HG02623 (cell line): Measurements from ENCODE around the gene HAUS5.
A peak's percentile ranks its signal among the peaks of the same experiment; 100 is the strongest.
"Not testable (repeated sequence)": the region's sequence is repeated elsewhere in the genome, so short reads cannot be mapped to it uniquely, and the experiment has no call there.

Experiments
- ATAC-seq: cut with Tn5 transposase; IDR thresholded peaks from one replicate; pipeline ENCODE4 v1.9.1; 2021; ENCODE audit warnings: moderate library complexity; ENCODE audit not compliant: unreplicated experiment

Gene HAUS5

DNA sequence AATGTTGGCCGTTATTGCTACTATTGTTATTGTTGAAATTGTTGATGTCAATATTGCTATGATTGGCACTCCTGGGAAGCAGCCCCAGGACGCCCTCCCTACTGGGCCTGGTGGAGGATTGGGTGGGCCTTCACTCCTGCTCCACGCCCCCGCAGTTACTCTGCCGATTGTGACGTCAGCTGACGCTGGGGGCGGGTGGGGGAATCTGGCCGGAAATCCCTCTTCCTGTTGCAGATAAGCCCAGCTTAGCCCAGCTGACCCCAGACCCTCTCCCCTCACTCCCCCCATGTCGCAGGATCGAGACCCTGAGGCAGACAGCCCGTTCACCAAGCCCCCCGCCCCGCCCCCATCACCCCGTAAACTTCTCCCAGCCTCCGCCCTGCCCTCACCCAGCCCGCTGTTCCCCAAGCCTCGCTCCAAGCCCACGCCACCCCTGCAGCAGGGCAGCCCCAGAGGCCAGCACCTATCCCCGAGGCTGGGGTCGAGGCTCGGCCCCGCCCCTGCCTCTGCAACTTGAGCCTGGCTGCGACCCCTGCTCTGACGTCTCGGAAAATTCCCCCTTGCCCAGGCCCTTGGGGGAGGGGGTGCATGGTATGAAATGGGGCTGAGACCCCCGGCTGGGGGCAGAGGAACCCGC, 29.1 kb downstream of the HAUS5 start, which contains the start of gene ETV2:
Gene ETV2 (plus strand): TSS at position 231 of the 637 bp plus-strand sequence. CDS start 716 bp downstream, outside the sequence.
- ATAC-seq: no peak

DNA sequence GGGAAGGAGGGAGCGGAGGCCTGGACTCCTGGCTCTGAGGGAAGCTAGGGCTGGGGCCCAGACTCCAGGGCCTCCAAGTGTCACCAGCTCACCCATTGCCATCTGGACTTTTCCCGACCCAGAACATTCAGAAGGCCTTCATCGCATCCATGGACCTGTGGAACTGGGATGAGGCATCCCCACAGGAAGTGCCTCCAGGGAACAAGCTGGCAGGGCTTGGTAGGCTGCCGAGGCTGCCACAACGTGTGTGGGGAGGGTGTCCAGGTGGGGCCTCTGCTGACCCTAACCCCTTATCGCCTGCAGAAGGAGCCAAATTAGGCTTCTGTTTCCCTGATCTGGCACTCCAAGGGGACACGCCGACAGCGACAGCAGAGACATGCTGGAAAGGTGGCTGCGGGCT, 29.8 kb downstream of the HAUS5 start:
- no peak for ATAC-seq

DNA sequence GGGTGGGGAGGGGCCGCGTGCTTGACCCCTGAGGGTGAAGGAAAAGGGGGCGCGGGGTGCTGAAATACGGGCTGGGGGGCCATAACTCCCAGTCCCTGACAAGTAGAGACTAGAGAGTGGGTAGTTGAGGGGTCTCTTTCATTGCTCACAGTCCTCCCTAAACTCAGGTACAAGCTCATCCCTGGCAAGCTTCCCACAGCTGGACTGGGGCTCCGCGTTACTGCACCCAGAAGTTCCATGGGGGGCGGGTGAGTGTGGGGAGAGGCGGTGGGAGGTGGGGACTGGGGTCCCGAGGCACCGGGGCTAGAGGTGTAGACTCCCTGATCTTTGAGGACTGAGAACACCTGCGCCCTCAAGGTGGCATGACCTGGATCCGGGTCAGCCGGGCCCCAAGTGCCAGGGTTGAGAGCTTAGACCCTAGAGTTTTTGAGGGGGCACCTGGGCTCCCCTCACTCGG, 30.3 kb downstream of the HAUS5 start:
- ATAC-seq: no peak

DNA sequence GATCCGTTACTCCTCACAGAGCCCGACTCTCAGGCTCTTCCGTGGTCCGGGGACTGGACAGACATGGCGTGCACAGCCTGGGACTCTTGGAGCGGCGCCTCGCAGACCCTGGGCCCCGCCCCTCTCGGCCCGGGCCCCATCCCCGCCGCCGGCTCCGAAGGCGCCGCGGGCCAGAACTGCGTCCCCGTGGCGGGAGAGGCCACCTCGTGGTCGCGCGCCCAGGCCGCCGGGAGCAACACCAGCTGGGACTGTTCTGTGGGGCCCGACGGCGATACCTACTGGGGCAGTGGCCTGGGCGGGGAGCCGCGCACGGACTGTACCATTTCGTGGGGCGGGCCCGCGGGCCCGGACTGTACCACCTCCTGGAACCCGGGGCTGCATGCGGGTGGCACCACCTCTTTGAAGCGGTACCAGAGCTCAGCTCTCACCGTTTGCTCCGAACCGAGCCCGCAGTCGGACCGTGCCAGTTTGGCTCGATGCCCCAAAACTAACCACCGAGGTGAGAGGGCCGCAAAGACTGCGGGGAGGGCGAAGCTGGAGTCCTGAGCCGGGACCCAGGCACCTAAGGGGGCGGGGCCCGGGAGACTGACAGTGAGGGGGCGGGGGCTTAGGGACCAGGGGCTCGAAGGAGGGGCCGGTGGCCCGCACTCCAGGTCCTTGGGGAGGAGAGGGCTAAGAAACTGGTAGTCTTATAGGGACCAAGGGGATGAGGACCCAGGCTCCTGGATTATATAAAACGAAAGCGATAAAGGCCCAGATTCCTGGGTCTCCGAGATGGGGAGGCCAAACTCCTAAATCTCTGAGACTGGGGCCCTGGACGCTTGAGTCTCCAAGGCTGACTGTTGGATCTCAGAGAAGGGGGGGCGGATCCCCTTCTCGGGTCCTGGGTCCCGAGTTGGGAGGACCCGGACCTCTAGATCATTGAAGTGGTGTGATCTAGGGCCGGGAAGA, 31.0 kb downstream of the HAUS5 start:
- no peak for ATAC-seq

DNA sequence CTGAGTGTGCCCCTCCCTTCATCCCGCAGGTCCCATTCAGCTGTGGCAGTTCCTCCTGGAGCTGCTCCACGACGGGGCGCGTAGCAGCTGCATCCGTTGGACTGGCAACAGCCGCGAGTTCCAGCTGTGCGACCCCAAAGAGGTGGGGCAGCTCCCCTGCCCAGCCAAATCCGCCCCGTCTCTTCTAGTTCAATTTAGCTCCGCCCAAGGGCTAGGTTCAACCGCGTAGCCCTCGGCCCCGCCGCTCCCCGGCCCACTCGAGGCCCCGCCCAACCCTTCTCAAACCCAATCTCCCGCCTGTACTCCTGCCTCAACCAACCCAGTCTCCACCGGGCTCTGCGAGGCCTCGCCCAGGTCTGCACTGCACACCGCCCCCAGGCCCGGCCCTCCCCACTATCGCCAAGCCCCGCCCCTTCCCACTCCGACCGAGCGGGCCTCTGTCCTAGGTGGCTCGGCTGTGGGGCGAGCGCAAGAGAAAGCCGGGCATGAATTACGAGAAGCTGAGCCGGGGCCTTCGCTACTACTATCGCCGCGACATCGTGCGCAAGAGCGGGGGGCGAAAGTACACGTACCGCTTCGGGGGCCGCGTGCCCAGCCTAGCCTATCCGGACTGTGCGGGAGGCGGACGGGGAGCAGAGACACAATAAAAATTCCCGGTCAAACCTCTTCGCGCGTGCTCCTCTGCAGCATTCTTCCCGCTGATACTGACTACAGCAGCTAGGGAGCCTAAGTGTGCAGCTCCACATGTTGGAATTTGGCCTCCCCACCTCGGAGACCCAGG, 31.9 kb downstream of the HAUS5 start:
- peak; percentile 66 for ATAC-seq

DNA sequence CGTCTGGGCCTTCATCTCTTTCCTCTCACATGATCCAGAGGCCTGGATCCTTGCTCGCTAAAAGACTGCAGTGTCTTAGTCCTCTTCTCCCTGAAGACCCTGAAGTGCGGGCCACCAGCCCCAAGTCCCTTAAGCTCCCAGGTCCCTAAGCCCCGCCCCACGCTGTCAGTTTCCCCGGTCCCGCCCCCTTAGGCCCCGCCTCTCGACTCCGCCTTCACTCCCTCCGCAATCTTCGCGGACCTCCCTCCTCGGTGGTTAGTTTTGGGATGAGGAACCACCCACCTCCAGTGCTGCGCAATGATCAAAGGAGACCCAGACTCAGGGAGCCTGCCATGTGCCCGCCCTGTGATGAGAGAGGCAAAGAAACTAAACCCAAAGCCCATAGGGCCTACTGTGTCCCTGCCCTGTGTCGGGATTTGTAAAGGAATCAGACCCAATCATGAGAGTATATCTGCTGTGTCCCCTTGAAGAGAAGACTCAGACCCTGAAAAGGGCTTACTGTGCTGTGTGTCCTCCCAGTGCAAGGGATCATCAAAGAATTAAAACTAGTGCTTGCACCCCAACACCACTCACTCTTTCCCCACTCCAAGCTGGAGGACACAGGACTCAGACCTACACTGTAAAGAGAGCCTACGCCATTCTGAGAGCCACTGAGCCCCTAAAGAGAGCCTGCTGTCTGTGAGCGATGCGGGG, 32.6 kb downstream of the HAUS5 start:
- no peak for ATAC-seq

DNA sequence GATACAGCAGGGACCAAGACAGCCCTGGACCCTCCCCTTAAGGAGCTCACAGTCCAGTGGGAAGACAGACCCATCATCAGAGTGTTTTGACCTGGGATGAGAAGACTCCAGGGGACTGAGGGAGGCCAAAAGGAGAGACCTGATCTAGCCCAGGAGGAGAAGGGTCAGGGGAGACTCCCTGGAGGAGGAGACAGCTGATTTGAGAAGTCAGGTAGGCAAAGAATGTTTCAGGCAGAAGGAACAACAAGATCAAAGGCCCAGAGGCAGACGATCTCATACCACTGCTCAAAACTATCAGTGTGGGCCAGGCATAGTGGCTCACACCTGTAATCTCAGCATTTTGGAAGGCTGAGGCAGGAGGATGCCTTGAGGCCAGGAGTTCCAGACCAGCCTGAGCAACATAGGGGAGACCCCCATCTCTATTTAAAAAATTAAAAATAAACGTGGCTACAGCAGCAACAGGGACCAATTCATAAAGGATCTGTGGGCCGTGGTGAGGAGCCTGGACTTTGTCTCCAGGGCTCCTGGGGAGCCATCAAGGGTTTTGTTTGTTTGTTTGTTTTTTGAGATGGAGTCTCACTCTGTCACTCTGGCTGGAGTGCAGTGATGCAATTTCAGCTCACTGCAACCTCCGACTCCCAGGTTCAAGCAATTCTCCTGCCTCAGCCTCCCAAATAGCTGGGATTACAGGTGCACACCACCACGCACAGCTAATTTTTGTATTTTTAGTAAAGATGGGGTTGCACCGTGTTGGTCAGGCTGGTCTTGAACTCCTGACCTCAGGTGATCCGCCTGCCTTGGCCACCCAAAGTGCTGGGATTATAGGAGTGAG, 33.4 kb downstream of the HAUS5 start:
- no peak for ATAC-seq

DNA sequence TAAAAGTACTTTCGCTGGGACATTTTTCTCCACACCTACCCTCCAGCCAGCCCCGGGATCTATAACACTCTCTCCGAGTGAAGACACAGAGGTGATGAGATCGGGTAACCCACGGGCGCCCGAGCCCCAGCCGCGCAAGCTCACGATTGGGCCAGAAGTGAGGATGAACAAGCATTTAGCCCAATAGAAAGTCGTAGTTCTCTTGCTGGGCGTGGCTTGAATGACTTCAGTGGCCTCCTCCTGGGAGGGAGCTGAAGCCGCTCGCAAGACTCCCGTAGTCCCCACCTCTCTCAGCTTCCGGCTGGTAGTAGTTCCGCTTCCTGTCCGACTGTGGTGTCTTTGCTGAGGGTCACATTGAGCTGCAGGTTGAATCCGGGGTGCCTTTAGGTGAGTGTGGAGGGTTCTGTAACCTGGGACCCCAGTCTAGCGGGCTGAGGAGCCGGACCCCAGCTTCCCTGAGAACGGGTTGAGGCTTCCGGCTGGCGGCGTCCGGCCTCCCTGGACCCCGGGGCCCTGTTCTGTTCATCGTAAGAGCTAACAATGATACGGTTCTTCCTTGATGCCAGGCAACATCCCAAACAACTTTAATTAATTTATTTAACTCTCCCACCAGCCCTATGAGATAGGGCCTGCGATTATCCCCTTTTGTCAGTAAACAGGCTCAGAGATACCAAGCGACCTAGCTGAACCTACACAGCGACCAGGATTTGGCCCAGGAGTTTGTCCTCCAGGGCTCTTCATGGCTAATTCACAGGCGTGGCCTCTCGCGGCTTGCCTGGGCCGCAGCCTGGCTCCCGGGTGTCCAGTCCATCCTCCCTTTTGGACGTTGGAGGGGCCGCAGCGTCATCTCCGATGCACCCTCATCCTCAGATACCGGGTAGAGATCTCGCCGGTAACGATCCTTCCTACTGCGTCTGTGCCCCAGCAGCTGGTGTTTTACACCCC, 35.8 kb downstream of the HAUS5 start, which contains the start of gene COX6B1:
Gene COX6B1 (plus strand): TSS at position 307 of the 945 bp plus-strand sequence. CDS start 2,921 bp downstream, outside the sequence.
- ATAC-seq: peak; percentile 60

DNA sequence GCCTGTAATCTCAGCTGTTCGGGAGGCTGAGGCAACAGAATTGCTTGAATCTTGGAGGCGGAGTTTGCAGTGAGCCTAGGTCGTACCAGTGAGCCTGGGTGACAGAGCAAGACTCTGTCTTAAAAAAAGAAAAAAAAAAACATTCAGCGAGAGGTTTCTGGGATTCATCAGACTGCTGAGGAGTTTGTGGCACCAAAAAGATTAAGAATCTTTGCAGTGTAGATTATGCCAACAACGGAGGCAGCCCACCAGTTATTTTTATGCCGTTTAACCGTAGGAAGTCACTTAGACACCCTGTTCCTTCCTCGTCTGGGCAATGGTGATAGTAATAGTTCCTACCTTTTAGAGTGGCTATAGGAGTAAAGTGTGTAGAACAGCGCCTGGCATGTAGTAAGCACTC, 38.0 kb downstream of the HAUS5 start:
- ATAC-seq: no peak

DNA sequence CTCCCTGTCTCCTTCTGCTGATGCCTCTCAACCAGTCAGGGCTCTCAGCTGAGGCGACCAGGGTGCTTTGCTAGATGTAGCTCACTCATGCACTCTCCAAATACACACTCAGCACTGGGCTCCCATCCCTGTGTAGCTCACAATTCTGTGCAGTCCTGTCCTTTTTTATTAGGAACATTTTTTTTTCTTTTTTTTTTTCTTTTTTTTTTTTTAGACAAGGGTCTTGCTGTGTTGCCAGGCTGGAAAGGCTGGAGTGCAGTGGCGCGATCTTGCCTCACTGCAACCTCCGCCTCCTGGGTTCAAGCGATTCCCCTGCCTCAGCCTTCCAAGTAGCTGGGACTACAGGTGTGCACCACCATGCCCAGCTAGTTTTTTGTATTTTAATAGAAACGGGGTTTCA, 42.3 kb downstream of the HAUS5 start:
- not testable (repeated sequence) for ATAC-seq

DNA sequence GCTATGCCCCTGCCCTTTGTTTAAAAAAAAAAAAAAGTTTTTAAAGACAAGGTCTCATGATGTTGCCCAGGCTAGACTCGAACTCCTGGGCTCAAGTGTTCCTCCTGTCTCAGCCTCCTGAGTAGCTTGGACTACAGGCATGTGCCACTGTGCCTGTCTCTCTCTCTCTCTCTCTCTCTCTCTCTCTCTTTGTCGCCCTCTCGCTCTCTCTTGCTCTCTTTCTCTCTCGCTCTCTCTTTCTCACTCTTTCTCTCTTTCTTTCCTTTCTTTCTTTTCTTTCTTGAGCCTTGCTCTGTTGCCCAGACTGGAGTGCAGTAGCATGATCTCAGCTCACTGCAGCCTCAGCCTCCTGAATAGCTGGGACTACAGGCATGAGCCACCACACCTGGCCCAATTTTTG, 43.1 kb downstream of the HAUS5 start:
- no peak for ATAC-seq

DNA sequence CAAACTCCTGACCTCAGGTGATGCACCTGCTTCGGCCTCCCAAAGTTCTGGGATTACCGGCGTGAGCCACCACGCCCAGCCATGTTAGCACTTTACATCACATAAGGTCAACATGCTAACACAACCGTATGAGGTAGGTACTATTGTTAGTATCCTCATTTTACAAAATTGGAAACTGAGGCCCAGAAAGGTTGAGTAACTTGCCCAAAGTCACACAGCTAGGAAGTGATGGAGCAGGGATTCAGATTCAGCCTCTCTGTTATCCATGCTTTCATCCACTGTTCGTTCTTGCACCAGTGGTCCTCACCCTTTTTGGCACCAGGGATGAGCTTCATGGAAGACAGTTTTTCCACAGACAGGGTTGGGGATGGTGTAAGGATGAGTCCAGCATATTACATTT, 44.2 kb downstream of the HAUS5 start:
- ATAC-seq: no peak

DNA sequence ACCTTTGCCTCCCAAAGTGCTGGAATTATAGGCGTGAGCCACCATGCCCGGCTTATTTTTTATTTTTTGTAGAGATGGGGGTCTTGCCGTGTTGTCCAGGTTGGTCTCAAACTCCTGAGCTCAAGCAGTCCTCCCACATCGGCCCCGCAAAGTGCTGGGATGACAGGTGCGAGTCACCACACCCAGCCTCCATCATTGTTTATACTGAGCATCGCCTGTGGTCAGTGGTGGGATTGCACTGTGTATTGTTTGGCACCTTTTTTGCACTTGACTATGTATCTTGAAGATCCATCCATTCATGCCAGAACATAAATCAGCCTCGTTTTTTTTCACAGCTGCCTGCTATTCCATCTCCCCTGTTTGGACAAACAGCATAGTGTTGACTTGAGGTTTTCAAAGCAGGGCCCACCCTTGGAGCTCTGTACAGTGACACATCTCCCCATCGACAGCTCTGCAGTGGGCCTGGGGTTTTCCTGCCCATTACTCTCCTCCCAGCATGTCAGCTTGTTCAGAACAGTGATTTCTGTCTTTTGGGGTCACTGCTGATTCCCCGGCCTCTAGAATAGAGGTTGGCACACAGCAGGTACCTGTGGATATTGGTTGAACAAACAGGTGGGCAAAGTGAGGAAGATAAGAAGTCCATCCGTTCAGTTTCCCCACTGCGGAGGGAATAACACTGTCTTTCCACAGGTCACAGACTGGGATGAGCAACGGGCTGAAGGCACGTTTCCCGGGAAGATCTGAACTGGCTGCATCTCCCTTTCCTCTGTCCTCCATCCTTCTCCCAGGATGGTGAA, 45.6 kb downstream of the HAUS5 start:
- no peak for ATAC-seq

GRCh38 chr19:35661995-35662340, 49.4 kb downstream of the HAUS5 start:
- ATAC-seq: no peak

DNA sequence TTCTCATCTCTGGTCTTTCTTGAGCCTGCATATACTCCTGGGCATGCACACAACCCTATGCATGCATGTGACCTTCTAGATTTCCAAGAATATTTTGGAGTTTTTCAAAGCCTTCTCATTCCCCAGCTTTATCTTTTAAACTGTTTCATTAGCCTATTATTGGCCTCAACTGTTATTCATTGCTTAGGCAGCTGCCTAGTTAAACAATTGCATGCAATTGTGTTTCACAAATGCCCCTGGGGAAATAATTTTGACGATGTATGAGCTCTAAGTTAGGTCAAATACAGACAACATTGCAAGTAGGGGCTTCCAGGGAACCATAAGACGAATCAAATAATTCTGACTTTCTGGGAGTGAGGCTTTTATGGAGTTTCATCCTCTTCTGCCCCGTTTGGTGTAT, 51.4 kb downstream of the HAUS5 start:
- ATAC-seq: no peak

- no peak for ATAC-seq
These were observed 52.6 kb downstream of the HAUS5 start for GRCh38 chr19:35665157-35665556.

DNA sequence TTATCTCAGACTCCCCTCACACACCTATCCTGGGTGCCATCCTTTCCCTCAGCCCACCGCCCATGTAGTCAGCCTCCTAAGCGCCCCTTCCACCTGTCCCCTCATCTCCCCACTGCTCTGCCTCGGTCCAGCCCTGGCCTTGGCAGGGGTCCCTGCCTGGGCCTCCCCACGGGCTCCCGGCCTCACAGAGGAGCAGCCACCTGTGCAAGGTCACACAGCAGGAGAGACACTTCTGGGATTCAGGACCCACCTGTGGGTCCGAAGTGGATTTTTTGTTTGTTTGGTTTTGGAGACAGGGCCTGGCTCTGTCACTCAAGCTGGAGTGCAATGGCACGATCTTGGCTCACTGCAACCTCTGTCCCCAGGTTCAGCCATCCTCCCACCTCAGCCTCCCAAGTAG, 53.1 kb downstream of the HAUS5 start:
- ATAC-seq: no peak
